GM19468 (cell line): Measurements from ENCODE around the gene PAIP2.
"Not testable (repeated sequence)": the region's sequence is repeated elsewhere in the genome, so short reads cannot be mapped to it uniquely, and the experiment has no call there.

Source experiments
- ATAC-seq: cut with Tn5 transposase; IDR thresholded peaks from one replicate; pipeline ENCODE4 v1.9.1; 2021; ENCODE audit warnings: mild to moderate bottlenecking, moderate library complexity, moderate number of reproducible peaks; ENCODE audit not compliant: unreplicated experiment; ENCODE audit errors: extremely low read depth

PAIP2 gene, protein sequence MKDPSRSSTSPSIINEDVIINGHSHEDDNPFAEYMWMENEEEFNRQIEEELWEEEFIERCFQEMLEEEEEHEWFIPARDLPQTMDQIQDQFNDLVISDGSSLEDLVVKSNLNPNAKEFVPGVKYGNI

DNA sequence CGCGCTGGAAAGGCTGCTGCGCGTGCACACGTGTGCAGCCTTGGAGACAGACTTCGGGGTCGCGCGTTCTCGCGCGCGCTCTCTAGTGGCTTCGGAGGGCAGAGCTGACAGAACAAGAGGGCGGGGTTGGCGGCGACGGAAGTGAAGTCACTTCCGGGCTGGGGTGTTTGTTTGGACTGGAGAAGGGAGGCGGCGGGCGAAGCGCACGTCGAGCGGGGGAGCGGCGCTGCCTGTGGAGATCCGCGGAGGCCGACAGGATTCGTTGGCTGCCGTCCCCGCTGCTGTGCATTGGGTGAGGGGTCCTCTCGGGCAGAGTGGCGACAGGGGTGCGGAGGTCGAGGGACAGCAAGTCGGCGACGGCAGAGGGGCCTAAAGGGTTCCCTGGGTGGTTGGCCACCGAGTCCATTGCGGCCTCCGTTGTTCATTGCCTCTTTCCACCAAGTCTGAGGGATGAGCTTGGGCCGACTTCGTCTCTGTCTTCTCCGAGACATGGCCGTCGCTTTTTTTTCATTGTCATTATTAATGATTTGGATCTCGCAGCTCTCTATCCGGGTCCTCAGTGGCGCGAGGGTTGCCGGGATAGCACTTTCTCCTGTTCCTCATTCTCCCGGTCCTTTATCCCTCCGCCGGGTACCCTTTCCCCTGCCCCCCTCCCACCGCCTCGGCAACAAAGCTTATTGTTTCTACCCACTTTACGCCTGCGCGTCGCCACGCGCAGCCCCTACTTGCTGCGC is at the start of gene PAIP2:
PAIP2 (plus strand) TSS at position 166 of the 734 bp plus-strand sequence. CDS start 21,931 bp downstream, outside the sequence.
- ATAC-seq, result peak; percentile 63

DNA sequence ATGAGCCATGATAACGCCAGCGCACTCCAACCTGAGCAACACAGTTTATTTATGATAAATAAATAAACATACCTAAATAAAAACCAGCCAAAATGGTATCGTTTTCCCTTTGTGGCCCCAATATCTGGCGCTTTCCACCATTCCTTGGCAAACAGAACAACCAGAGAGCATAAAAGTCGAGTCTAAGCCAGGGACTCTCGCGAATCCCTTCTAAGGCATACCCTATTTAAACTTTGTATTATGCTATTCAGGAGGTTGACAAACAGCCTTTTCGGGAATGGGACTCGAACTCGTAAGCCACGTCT is 48.5 kb upstream of the PAIP2 start:
- ATAC-seq, result no peak

DNA sequence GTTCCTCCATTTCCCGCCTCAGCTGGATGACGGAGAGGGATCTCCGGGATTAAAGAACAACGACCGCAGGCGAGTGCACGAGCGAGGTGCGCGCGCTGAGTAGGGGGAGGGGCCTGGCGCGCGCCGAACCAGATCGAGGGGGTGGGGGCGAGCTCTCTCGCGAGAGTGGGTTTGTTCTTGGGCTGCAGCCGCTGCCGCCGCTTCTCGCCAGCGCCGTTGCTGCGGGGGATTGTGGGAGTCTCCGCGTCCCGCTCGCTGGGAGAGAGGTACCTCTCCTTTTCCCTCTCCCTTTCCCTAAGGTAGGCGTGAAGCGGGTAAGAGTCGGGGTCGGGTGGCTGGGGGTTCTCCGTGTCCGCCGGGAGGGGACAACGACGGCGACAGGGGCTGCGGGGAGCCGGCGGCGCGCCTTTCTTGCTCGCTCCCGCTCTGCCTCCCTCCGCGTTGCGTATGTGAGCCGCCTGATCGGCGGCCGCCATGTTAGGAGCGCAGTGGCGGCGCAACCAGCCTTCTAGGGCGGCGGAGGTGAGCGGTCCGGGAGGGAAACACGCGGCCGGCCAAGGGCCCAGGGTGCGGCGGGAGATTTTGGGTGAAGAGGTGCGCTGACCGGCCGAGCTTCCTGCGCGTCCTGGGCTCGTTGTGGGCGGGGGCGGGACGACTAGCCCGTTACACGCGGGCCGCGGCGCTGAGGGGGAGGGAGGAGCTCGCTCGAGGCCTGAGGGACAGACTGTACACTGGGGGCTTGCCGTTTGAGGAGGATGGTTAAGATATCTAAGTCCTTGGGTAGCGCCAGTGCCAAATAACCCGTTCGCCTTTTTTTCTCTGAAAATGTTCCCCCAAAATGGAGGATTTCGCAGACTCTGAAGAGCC is 47.9 kb upstream of the PAIP2 start, which contains the start of gene MATR3:
MATR3 (plus strand) TSS at position 234 of the 867 bp plus-strand sequence. CDS start 13,676 bp downstream, outside the sequence.
- ATAC-seq, result peak; percentile 22

DNA sequence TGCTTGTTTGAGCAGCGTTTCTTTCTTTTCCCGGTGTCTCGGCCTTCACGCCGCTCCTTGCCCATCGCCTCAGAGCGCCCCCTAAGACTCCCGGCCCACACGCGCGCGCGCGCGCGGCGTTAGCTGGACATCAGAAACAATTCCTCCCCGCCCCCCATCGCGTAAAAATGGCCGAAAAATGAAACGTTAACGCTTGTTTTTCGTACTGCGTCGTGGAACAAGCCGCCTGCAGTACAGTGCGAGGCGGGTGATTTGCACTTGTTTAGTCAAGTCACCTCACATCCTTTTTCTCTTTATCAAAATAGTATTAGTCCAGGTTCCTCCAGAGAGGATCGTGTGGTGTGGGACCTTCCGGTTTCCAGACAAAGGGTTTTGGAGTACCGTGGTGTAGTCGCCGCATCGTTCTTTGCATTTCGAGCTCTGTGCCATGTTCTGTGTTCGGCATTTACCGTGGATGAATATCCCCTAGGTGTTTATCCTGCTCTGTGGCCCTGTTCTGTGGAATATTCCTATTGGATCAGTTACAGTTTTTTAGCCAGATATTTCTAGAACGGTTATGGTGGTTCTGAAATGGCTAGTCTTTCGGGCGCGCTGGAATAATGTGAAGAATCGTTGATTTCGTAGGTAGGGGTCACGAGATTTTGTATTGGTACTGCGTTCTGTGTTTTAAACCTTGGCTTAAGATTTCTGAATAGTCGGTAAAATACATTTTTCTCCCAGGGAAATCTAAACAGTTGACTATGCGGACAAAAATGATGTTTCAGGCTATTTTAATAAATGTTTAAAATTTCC is 47.1 kb upstream of the PAIP2 start:
- ATAC-seq, result no peak

DNA sequence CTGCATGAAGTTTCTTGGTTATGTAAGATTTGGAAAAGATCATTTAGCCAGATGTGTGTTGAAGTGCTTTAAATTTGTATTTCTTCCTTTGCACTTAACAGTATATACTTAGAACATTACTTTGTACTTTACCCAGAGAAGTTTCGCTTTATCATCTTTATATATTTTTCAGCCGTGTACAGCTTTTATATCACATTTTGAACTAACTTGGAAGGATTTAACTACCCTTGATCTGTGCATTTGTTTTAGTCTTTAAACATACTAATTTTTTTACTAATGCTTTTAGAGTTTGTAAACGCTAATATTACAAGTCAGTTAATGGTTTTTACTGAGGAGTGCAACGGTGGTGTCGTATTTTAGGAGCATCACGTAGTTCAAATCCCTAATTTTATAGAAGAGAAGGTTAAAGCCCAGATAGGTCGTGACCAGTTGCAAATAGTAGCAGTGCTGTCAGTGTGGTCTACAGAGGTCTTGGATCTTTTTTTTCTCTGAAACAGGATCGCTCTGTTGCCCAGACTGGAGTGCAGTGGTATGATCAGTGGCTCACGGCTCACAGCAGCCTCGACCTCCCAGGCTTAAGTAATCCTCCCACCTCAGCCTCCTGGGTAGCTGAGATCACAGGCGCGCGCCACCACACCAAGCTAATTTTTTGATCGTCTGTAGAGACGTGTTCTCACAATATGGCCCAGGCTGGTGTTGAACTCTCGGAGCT is 46.2 kb upstream of the PAIP2 start:
- ATAC-seq, result no peak

DNA sequence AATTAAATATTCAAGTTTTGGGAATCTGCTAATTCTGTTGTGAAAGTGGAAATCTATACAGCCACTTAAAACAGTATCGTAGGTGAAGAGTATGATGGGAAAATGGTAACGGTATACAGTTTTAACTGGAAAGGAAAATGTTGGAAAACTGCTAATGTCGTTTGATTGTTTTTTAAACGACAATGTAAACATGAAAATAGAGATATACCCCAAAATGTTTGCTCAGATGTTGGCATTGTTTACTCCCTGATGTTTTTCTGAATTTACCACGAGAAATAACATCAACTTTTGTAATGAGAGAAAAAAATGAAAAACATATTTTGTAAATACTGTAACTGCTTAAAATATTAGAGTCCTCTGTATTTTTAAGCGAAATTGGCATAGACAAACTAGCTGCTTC is 45.5 kb upstream of the PAIP2 start:
- ATAC-seq, result no peak

DNA sequence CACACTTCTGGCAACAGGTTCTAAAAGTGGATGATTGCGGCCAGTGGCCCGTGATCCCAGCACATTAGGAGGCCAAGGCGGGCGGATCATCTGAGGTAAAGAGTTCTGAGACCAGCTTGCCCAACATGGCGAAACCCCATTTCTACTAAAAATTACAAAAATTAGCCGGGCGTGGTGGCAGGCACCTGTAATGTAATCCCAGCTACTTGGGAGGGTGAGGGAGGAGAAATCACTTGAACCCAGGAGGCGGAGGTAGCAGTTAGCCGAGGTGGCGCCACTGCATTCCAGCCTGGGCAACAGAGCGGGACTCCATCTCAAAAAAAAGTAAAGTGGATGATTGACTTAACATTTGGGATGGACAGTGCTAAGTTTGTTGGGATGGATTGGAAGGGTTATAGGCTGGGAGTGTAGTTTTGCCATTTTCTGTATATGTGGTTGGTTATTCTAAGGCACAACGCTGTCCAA is 44.8 kb upstream of the PAIP2 start:
- ATAC-seq, result no peak

DNA sequence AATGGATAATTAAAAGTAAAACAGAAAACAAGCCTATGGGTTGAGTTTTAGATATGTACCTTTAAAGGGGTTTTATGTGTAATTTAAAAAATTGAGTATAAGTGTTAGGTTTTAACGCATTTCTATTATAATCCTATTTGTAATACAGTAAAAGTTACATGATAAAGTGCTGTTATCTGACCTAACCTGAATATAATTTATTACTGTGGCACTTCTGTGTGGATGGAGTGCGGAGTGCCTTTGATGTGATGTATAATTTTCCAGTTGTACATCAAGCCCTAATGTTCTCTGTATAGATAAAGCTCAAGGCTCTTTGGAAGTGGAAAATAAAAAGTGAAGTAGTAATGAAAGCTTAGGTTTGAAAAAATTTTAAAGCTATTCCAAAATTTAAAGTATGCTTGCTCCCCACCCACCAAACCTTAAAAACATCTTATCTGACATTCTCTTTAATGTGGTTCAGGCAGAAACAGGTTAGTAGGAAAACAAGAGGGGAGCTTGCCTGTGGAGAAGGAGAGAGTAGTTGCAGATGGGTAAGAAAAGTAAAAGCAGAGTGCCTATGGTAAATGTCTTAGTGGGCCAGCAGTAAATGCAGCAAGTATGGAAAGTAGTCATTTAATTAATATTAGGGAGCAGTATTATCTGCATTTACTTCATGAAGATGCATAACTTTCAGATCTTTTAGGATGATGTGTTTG is 44.1 kb upstream of the PAIP2 start:
- no peak for ATAC-seq

DNA sequence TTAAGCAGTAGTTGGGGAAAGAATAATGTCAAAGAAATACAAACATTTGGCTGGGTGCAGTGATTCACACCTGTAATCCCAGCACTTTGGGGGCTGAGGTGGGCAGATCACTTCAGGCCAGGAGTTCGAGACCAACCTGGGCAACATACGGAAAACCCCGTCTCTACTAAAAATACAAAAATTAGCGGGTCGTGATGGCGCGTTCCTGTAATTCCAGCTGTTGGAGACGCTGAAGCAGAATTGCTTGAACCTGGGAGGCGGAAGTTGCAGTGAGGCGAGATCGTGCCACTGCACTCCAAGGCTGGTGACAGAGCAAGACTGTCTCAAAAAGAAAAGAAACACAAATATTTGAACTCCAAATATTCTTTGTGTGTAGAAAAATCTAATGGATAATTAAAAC is 43.4 kb upstream of the PAIP2 start:
- no peak for ATAC-seq

DNA sequence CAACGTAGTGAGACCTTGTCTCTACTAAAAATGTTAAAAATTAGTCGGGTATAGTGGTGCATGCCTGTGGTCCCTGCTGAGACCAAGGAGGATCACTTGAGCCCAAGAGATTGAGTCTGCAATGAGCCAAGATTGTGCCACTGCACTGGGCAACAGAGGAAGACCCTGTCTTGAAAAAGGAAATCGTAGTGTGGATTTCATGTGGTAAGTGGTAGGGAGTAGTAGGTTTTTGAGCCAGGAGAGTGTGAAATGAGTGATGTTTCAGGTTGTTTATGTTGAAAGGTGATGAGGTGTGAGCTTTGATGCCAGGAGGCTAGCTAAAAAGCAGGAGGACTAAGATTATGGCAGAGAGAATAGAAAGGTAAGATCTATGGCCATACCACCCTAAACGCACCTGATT is 42.2 kb upstream of the PAIP2 start:
- no peak for ATAC-seq

DNA sequence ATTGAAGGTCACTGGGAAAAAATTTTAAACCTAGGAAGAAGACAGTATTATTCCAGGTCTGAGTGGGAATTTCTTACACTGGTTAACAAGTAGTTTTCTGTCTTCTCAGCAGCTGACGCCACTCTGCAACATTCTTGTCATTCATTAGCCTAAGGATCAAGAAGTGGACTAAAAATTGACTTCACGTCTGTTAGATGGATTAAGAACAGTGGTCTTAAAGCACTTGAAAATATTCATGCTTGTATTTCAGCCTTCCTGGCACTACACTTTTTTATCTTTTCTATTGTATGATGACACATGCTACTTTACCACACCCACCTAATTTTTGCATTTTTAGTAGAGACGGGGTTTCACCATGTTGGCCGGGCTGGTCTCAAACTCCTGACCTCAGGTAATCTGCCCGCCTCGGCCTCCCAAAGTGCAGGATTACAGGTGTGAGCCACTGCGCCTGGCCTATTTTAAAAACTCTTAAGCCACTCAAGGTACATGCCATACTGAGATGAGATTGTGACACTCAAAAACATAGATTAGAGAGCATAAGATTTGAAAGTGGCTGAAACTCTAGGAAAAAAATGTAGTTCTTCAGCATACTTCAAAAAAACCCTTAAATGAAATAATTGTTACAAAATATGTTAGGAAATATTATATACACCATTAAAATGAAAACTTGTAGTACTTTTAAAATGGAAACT is 39.7 kb upstream of the PAIP2 start:
- ATAC-seq, result no peak

DNA sequence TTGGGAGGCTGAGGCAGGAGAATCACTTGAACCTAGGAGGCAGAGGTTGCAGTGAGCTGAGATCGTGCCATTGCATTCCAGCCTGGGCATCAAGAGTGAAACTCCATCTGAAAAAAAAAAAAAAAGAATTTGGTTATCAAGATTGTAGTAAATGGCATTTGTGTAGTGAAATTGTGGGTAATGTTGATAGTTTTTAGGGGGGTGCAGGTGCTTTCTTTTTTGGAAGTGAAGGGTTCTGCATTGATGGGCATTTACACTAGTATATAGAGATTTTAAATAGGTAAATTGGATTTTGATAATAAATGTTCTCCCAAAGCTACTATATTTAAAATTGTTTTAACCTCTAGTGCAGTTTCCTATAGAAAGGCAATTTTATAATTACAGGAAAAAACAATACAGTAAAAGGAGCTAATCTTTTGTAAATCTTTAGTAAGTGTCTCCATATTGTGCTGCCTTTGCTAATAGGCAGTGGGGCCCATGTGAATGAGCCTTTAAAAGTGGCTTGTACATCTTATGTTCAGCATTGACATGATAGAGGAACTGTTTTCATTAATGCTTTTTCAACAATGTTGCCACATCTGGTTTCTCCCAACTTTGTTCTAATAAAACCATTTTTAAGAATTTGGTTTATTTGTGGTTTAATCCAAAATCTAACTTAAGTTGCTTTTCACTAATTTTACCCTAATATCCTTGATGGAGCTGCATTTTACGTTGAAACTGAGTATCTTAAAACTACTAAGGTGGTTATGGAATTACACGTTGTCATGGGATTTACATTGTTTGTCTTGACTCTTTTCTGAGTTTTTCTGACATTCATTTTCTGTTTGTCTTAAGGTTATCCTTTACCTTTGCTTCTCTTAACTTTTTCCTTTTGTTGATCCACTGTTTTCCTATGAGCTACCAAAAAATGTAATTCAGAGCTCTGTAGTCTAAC is 37.0 kb upstream of the PAIP2 start:
- ATAC-seq, result no peak

DNA sequence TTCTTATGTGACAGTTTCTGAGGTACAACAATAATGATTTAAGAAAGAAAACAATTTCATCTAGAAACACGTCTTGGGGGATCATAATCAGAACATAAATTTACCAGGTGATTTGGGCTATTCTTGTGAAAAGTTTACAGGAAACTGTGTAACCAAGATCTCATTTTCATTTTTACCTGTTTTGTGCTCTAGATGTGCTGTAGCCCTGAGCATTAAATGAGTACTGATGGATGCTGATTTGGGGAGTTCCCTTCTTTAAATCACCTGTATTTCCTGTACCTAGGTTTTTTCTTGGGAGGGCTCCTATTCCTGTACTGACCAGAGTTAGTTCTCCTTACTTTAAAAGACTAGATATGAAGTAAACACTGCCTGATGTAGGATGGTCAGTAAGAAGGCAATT is 35.5 kb upstream of the PAIP2 start:
- ATAC-seq, result no peak

DNA sequence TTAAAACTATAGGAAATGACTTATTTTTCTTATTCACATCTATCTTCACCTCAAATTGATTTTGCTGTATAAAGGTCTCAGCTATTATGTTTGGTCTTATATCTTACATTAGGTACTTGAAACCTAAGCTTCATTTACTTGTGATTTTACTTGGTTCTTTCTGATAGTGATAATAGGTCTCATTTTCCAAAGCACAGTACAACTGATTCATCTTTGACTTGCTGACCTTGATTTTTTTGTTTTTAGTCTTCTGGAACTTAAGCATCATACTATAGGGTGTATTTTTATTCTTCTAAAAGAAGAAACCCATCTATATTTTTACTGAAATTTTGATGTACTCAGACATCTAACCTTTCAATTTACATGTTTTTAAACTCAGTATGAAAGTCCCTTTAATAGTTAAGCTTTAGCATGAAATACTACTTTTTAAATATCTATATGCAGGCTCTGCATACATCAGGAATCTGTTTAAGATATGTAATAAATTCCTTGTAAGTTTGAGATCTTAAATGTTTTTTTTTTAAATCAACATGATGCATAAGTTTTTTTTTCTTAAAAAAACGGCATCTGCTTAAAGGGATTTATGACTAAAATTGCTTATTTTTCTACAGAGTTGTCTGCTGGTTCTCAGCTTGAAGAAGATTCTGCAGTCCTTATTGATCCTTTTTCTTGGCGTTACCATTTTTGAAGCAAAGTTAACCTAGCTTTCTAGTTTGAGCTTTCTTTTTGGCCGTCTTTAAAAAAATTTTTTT is 34.9 kb upstream of the PAIP2 start:
- no peak for ATAC-seq

DNA sequence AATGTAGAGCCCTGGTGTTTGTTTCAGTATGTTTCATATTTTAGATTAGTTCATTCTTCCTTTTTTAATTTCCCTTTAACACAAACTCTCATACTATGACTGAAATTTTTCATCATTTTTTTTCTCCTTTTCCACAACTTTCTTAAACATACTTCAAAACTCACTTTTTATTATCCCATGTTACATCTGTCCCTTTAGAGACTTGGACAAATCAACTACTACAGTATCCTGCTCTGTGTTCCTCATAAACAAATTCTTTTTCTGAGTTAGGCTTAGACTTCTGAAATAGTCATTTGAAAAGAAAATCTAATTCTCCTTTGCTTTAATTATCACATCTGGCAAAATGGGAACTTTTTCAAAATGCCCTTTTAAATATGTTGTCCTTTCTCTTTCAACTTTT is 32.9 kb upstream of the PAIP2 start:
- no peak for ATAC-seq

DNA sequence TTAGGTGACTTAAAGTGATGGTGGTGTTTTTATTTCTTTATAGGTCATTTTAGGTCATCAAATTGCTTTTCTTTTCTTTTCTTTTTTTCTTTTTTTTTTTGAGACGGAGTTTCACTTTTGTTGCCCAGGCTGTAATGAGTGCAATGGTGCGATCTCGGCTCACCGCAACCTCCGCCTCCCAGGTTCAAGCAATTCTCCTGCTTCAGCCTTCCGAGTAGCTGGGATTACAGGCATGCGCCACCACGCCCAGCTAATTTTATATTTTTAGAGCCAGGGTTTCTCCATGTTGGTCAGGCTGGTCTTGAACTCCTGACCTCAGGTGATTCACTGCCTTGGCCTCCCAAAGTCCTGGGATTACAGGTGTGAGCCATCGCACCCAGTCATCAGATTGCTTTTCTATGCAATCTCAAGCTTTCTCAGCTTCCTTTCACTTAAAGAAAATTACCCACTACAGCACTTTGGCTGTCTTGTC is 30.9 kb upstream of the PAIP2 start:
- ATAC-seq, result not testable (repeated sequence)

DNA sequence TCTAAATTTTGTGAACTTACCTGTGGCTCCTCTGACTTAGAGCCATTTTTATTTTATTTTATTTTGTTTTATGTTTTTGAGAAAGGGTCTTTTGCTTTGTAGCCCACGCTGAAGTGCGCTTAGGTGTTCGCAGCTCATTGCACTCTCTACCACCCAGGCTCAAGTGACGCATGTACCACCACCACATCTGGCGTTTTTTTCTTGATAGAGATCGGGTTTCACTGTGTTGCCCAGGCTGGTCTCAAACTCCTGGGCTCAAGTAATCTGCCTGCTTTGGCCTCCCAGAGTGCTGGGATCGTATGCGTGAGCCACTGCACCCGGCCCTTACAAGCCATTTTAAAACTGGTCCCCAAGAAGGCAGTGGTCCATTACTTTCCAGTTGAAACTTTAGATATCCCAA is 29.6 kb upstream of the PAIP2 start:
- ATAC-seq, result no peak
